ENCODE measurements around the gene SKA2.
A peak's percentile ranks its signal among the peaks of the same experiment; 100 is the strongest.
"Not testable (repeated sequence)": the region's sequence is repeated elsewhere in the genome, so short reads cannot be mapped to it uniquely, and the experiment has no call there.

The SKA2 gene

GRCh38 chr17:59154721-59155438, at the start of gene SKA2:
Gene SKA2 (minus strand): TSS chr17:59155186. CDS start chr17:59155163, 23 bp downstream.
- DNase-seq (ENCODE audit: low read depth), result no peak

GRCh38 chr17:59202320-59202719, 47.3 kb upstream of the SKA2 start:
- no peak for DNase-seq (ENCODE audit: low read depth)

GRCh38 chr17:59199398-59199797, 44.4 kb upstream of the SKA2 start:
- DNase-seq (ENCODE audit: low read depth), result no peak

GRCh38 chr17:59193336-59193862, 38.4 kb upstream of the SKA2 start:
- no peak for DNase-seq (ENCODE audit: low read depth)

GRCh38 chr17:59190806-59191205, 35.8 kb upstream of the SKA2 start:
- no peak for DNase-seq (ENCODE audit: low read depth)

- DNase-seq (ENCODE audit: low read depth), result no peak
These were observed 31.9 kb upstream of the SKA2 start for GRCh38 chr17:59186850-59187249.

- no peak for DNase-seq (ENCODE audit: low read depth)
These were observed 31.0 kb upstream of the SKA2 start for GRCh38 chr17:59185997-59186396.

GRCh38 chr17:59181481-59181880, 26.5 kb upstream of the SKA2 start:
- DNase-seq (ENCODE audit: low read depth), result no peak

- no peak for DNase-seq (ENCODE audit: low read depth)
These were observed 25.6 kb upstream of the SKA2 start for GRCh38 chr17:59180626-59181025.

- not testable (repeated sequence) for DNase-seq (ENCODE audit: low read depth)
These were observed 24.6 kb upstream of the SKA2 start for GRCh38 chr17:59179601-59180000.

GRCh38 chr17:59178266-59178985, 23.4 kb upstream of the SKA2 start:
- no peak for DNase-seq (ENCODE audit: low read depth)

- DNase-seq (ENCODE audit: low read depth), result no peak
These were observed 20.1 kb upstream of the SKA2 start for GRCh38 chr17:59175076-59175475.

GRCh38 chr17:59174671-59175070, 19.7 kb upstream of the SKA2 start:
- DNase-seq (ENCODE audit: low read depth), result no peak

- DNase-seq (ENCODE audit: low read depth), result no peak
These were observed 17.5 kb upstream of the SKA2 start for GRCh38 chr17:59172436-59173004.

GRCh38 chr17:59167571-59168001, 12.6 kb upstream of the SKA2 start:
- DNase-seq (ENCODE audit: low read depth), result no peak

- no peak for DNase-seq (ENCODE audit: low read depth)
These were observed 11.0 kb upstream of the SKA2 start for GRCh38 chr17:59165933-59166342.

GRCh38 chr17:59161477-59161876, 6.5 kb upstream of the SKA2 start:
- no peak for DNase-seq (ENCODE audit: low read depth)

GRCh38 chr17:59160157-59161025, 5.4 kb upstream of the SKA2 start:
- DNase-seq (ENCODE audit: low read depth), result no peak

GRCh38 chr17:59155439-59156177, 622 bp upstream of the SKA2 start, which contains the start of gene PRR11:
Gene PRR11 (plus strand): TSS chr17:59155746. CDS start chr17:59169753, 14,007 bp downstream.
- peak; percentile 100 for DNase-seq (ENCODE audit: low read depth)

- no peak for DNase-seq (ENCODE audit: low read depth)
These were observed 680 bp downstream of the SKA2 start for GRCh38 chr17:59154292-59154720.

- DNase-seq (ENCODE audit: low read depth), result no peak
These were observed 2.1 kb downstream of the SKA2 start for GRCh38 chr17:59152925-59153324.
